Heart left ventricle (tissue), 16 donors: ENCODE measurements around the gene PDIK1L. TPM values are rescaled to one million over a fixed set of nuclear protein-coding genes. Genes with fewer than 3 reads are reported as not detected.
A peak's percentile ranks its signal among the peaks of the same experiment; 100 is the strongest.

Experiments used
- ATAC-seq, 4 donors: fragments of 200-7000 bp; cut with Tn5 transposase; one replicate each; pipeline ENCODE4 v1.9.1; 2020 to 2022; ENCODE audit warnings: moderate library complexity in 4 of 4, mild to moderate bottlenecking in 3 of 4, moderate number of reproducible peaks in 1 of 4
- DNase-seq, 5 donors: peaks; one replicate each; pipeline ENCODE4 v3.0.0-alpha.2; 2020
- H3K27ac ChIP-seq, 12 donors: fragments of 200-600 bp; sonication (generic) in 4 of 12; one replicate each; pipeline versions ENCODE4 v1.5.0 to v1.8.0; 2016 to 2022; ENCODE audit warnings: mild to moderate bottlenecking in 2 of 12
- H3K27me3 ChIP-seq, 9 donors: fragments of 200-600 bp; sonication (generic) in 2 of 9; one replicate each; pipeline versions ENCODE4 v1.5.1 to v1.8.0; 2016 to 2022; ENCODE audit warnings: mild to moderate bottlenecking in 3 of 9
- H3K36me3 ChIP-seq, 9 donors: fragments of 200-600 bp; sonication (generic) in 2 of 9; one replicate each; pipeline versions ENCODE4 v1.5.0 to v1.8.0; 2018 to 2022; ENCODE audit warnings: mild to moderate bottlenecking in 2 of 9
- H3K4me1 ChIP-seq, 12 donors: fragments of 200-600 bp; sonication (generic) in 4 of 12; one replicate each; pipeline versions ENCODE4 v1.5.0 to v1.8.0; 2016 to 2022; ENCODE audit warnings: mild to moderate bottlenecking in 3 of 12
- H3K4me3 ChIP-seq, 12 donors: fragments of 200-600 bp; sonication (generic) in 4 of 12; one replicate each; pipeline versions ENCODE4 v1.5.0 to v1.8.0; 2017 to 2022; ENCODE audit warnings: mild to moderate bottlenecking in 9 of 12, moderate library complexity in 4 of 12
- H3K9me3 ChIP-seq, 12 donors: fragments of 200-600 bp; sonication (generic) in 4 of 12; one replicate each; pipeline versions ENCODE4 v1.5.0 to v1.8.0; 2016 to 2022; ENCODE audit warnings: mild to moderate bottlenecking in 1 of 12
- CTCF ChIP-seq, 12 donors: fragments of 200-600 bp; sonication (generic) in 4 of 12; IDR thresholded peaks; one replicate each; pipeline versions ENCODE4 v1.5.0 to v1.8.0; 2018 to 2022; ENCODE audit warnings: antibody characterized with exemption in 12 of 12, mild to moderate bottlenecking in 5 of 12
- POLR2A ChIP-seq, 2 donors: fragments of 450-650 bp; IDR thresholded peaks; one replicate each; pipeline ENCODE4 v1.6.1; 2017; ENCODE audit warnings: antibody characterized with exemption in 2 of 2, mild to moderate bottlenecking in 2 of 2, moderate library complexity in 2 of 2
- WGBS, 4 donors: extraction: QIAGEN DNeasy Blood & Tissue Kit in 2 of 4; methylation state at CpG; one replicate each; pipeline versions ENCODE4 v1.1.5 to v1.1.7; 2013 to 2018; 5-methylcytosine and 5-hydroxymethylcytosine counted together
- intact Hi-C, 10 donors: fragments of 100-400 bp; cut with DNase I; formaldehyde crosslinking; loops; one replicate each; pipeline versions ENCODE4 v1.11.1 to v1.14.2; 2022
- polyA plus RNA-seq, 2 donors: library from polyadenylated mRNA; stranded (reverse); fragments of 200-250 nt; gene quantifications; one replicate each; pipeline ENCODE4 v1.2.3, GENCODE V29; 2013
- total RNA-seq, 9 donors: library from RNA; depleted of rRNA in 2 of 9; stranded (reverse); fragments of >200 nt in 2 of 9; fragmentation: NEBNext Ultra II Directional in 3 of 9; extraction: Animal tissue kit (Norgen Biotek cat#: 25700) in 3 of 9; gene quantifications; one replicate each; pipeline versions ENCODE4 v1.1.0 to v1.2.4, GENCODE V29; 2016 to 2023
- donor health status: ischemic (EF 13 %, LVEDD 7.1; RV severe dilation, severe dysfunction).
- donor health status: healthy with polysubstance abuse.
- donor health status: DM: no; HTN: yes; CAD: no.
- donor health status: DM: no; HTN: no; CAD: no.
- donor health status: ischemic (EF 25% LVEDD 6.9; RV normal size, moderate dysfunction).
- donor health status: ischemic (EF 25% LVEDD 5.7; RV mildly dilated, moderate dysfunction).
- donor health status: healthy.
- donor health status: DM: yes; HTN: yes; CAD: no.
- donor health status: ischemic (EF 35%, LVEDD 5.7; RV mildly dilated, moderate dysfunction).
- donor health status: nonischemic (EF 11% LVEDD 7.7; RV severe dilation, severe dysfunction).
- donor health status: DM: yes; HTN: yes; CAD: no.
- donor health status: PGD.
- donor health status: ischemic (EF 29% LVEDD 5.4; RV normal size, mild dysfunction).
- donor health status: nonischemic (EF 23%, LVEDD 6.1; RV moderate dilation, normal function).

Gene PDIK1L
- total and polyA plus RNA-seq, 11 donors, result 2.1 to 9.3 (median 5.7) TPM

GRCh38 chr1:26160527-26161414 lies 49.1 kb downstream of the PDIK1L start:
- Histone ChIP-seq H3K4me3 (peak overlapping the region; percentile 34 to 73 (median 60)), H3K9me3 (no peaks in the 10 kb centered on the region), H3K27ac (peak overlapping the region; percentile 74 to 99 (median 90)), H3K36me3 (no peaks in the 10 kb centered on the region), H3K4me1 (peaks cover 6 to 85% (median 46%) of the 10 kb centered on the region in 12 donors), H3K27me3 (peaks cover 0 to 43% (median 0%) of the 10 kb centered on the region in 9 donors)
- TF ChIP-seq POLR2A (IDR thresholded peaks at IDR 0.05) (no peak), CTCF (IDR thresholded peaks at IDR 0.05) (no peak)
- peak in 1 of 5 donors; percentile 51 for DNase-seq
- intact Hi-C loops, result loop anchor here in 9 of 10 donors (5.0 to 10.0 kb wide), 6 partner anchors 48 to 256 kb away; partner anchors contain the start of genes CEP85 (in 1 of the 9), PDIK1L (in 1 of the 9) and STMN1 (in 1 of the 9)
- WGBS, 4 donors, result 18 to 25% (median 20%) methylated on average over 11 to 18 of the region's 18 CpGs
- peak; percentile 4 to 23 (median 8) for ATAC-seq

- peak; percentile 77 to 87 (median 77) for DNase-seq
- H3K36me3 ChIP-seq, result no peaks in the 10 kb centered on the region
These were observed 50.0 kb downstream of the PDIK1L start for GRCh38 chr1:26161415-26162219.

GRCh38 chr1:26162220-26162709 lies 50.6 kb downstream of the PDIK1L start:
- Histone ChIP-seq H3K36me3 (no peaks in the 10 kb centered on the region), H3K9me3 (no peaks in the 10 kb centered on the region), H3K27ac (peak overlapping the region in 11 of 12 donors; percentile 82 to 99 (median 92)), H3K27me3 (peaks cover 0 to 33% (median 0%) of the 10 kb centered on the region in 9 donors), H3K4me1 (peaks cover 6 to 70% (median 39%) of the 10 kb centered on the region in 12 donors), H3K4me3 (peak overlapping the region; percentile 34 to 73 (median 60))
- no peak for ATAC-seq
- intact Hi-C loops, result loop anchor here in 9 of 10 donors (2.0 to 10.0 kb wide), 7 partner anchors 50 to 257 kb away; partner anchors contain the start of genes PDIK1L (in 3 of the 9), CEP85 (in 1 of the 9) and STMN1 (in 1 of the 9)
- no peak for DNase-seq
- 41 to 53% (median 47%) methylated on average over 21 of the region's 21 CpGs for WGBS, 4 donors
- no peak for TF ChIP-seq POLR2A (IDR thresholded peaks at IDR 0.05)

More at GRCh38 chr1:26161415-26162219, 50.0 kb downstream of the PDIK1L start:
- peaks cover 6 to 77% (median 44%) of the 10 kb centered on the region in 12 donors for H3K4me1 ChIP-seq
- H3K9me3 ChIP-seq, result no peaks in the 10 kb centered on the region
- WGBS, 4 donors, result 1 to 2% (median 1%) methylated on average over 22 to 98 of the region's 98 CpGs
- peaks cover 0 to 38% (median 0%) of the 10 kb centered on the region in 9 donors for H3K27me3 ChIP-seq
- peak in 3 of 4 donors; percentile 25 to 69 (median 61) for ATAC-seq
- H3K27ac ChIP-seq, result peak overlapping the region in 11 of 12 donors; percentile 82 to 99 (median 92)
- TF ChIP-seq POLR2A (IDR thresholded peaks at IDR 0.05), result peak in 1 of 2 donors; percentile 64
- TF ChIP-seq CTCF (IDR thresholded peaks at IDR 0.05), result peak in 6 of 12 donors; percentile 35 to 50 (median 44)
- peak overlapping the region; percentile 34 to 73 (median 60) for H3K4me3 ChIP-seq
- intact Hi-C loops, result loop anchor here in 9 of 10 donors (2.0 to 10.0 kb wide), 7 partner anchors 49 to 257 kb away; partner anchors contain the start of genes PDIK1L (in 3 of the 9), CEP85 (in 1 of the 9) and STMN1 (in 1 of the 9)

- intact Hi-C loops, result loop anchor here in 9 of 10 donors (1.0 to 10.0 kb wide), 9 partner anchors 51 to 259 kb away; partner anchors contain the start of genes PDIK1L (in 4 of the 9), CEP85 (in 2 of the 9) and STMN1 (in 1 of the 9)
- DNase-seq (no peak), ATAC-seq (no peak)
- Histone ChIP-seq H3K27ac (peak overlapping the region in 6 of 12 donors; percentile 9 to 74 (median 55)), H3K36me3 (no peaks in the 10 kb centered on the region), H3K4me3 (peak overlapping the region in 11 of 12 donors; percentile 27 to 61 (median 49)), H3K9me3 (no peaks in the 10 kb centered on the region), H3K4me1 (peaks cover 0 to 56% (median 27%) of the 10 kb centered on the region in 12 donors), H3K27me3 (peaks cover 0 to 30% (median 0%) of the 10 kb centered on the region in 9 donors)
- TF ChIP-seq CTCF (IDR thresholded peaks at IDR 0.05) (no peak), POLR2A (IDR thresholded peaks at IDR 0.05) (no peak)
- 70 to 86% (median 81%) methylated on average over 9 of the region's 9 CpGs for WGBS, 4 donors
These were observed 52.0 kb downstream of the PDIK1L start for GRCh38 chr1:26163684-26164035.
